ENCODE measurements around the gene ARHGEF3.

Gene ARHGEF3

GRCh38 chr3:56801662-56802377 lies at the start of gene ARHGEF3:
ARHGEF3 (minus strand) TSS chr3:56801949; CDS start chr3:56801798, 151 bp downstream.
- H3K4me3 ChIP-seq: peak within 1 kb of the TSS; percentile 80
- peak; percentile 52; the same call in 1 of the 2 replicates for TF ChIP-seq POLR2AphosphoS5 (IDR thresholded peaks at IDR 0.05; ENCODE audit: borderline replicate concordance, low read depth, low read length)
- no peak for TF ChIP-seq FOXP2 (optimal IDR thresholded peaks at IDR 0.05; ENCODE audit: control extremely low read depth, extremely low read length, insufficient read depth)
- peak within 1 kb of the TSS; percentile 26 for H3K9ac ChIP-seq (ENCODE audit: insufficient read length)
- H3K9me3 ChIP-seq (ENCODE audit: low read depth, low read length): no peaks in the 10 kb centered on the region
- H3K27ac ChIP-seq: no peak within 1 kb of the TSS
- no peaks in the 10 kb centered on the region for H3K36me3 ChIP-seq (ENCODE audit: insufficient read depth, low read length)
- no peak for DNase-seq (ENCODE audit: low read depth, low spot score)

GRCh38 chr3:56849698-56850097 lies 47.9 kb upstream of the ARHGEF3 start:
- H3K9ac ChIP-seq (ENCODE audit: insufficient read length): no peak overlapping the region

GRCh38 chr3:56845505-56845904 lies 43.8 kb upstream of the ARHGEF3 start:
- H3K9ac ChIP-seq (ENCODE audit: insufficient read length): no peak overlapping the region
- no peak for TF ChIP-seq EZH2 (IDR thresholded peaks at IDR 0.05)
- TF ChIP-seq FOXP2 (optimal IDR thresholded peaks at IDR 0.05; ENCODE audit: control extremely low read depth, extremely low read length, insufficient read depth): no peak
- TF ChIP-seq POLR2AphosphoS5 (IDR thresholded peaks at IDR 0.05; ENCODE audit: borderline replicate concordance, low read depth, low read length): no peak
- no peaks in the 10 kb centered on the region for H3K36me3 ChIP-seq (ENCODE audit: insufficient read depth, low read length)
- H3K9me3 ChIP-seq (ENCODE audit: low read depth, low read length): no peaks in the 10 kb centered on the region
- H3K4me3 ChIP-seq: no peak overlapping the region
- no peak for DNase-seq (ENCODE audit: low read depth, low spot score)
- no peak overlapping the region for H3K27ac ChIP-seq

More at GRCh38 chr3:56849698-56850097, 47.9 kb upstream of the ARHGEF3 start:
- DNase-seq (ENCODE audit: low read depth, low spot score): no peak
- Histone ChIP-seq H3K4me3 (no peak overlapping the region), H3K36me3 (ENCODE audit: insufficient read depth, low read length) (no peaks in the 10 kb centered on the region), H3K9me3 (ENCODE audit: low read depth, low read length) (no peaks in the 10 kb centered on the region), H3K27ac (no peak overlapping the region)
- no peak for TF ChIP-seq POLR2AphosphoS5 (IDR thresholded peaks at IDR 0.05; ENCODE audit: borderline replicate concordance, low read depth, low read length)
- no peak for TF ChIP-seq EZH2 (IDR thresholded peaks at IDR 0.05)
- TF ChIP-seq FOXP2 (optimal IDR thresholded peaks at IDR 0.05; ENCODE audit: control extremely low read depth, extremely low read length, insufficient read depth): no peak

GRCh38 chr3:56844536-56844935 lies 42.8 kb upstream of the ARHGEF3 start:
- no peak overlapping the region for H3K27ac ChIP-seq
- no peaks in the 10 kb centered on the region for H3K36me3 ChIP-seq (ENCODE audit: insufficient read depth, low read length)
- H3K9me3 ChIP-seq (ENCODE audit: low read depth, low read length): no peaks in the 10 kb centered on the region
- no peak overlapping the region for H3K9ac ChIP-seq (ENCODE audit: insufficient read length)
- no peak overlapping the region for H3K4me3 ChIP-seq
- DNase-seq (ENCODE audit: low read depth, low spot score): no peak
- TF ChIP-seq EZH2 (IDR thresholded peaks at IDR 0.05) (no peak), POLR2AphosphoS5 (IDR thresholded peaks at IDR 0.05; ENCODE audit: borderline replicate concordance, low read depth, low read length) (no peak), FOXP2 (optimal IDR thresholded peaks at IDR 0.05; ENCODE audit: control extremely low read depth, extremely low read length, insufficient read depth) (no peak)

- Histone ChIP-seq H3K4me3 (no peak overlapping the region), H3K9ac (ENCODE audit: insufficient read length) (no peak overlapping the region), H3K27ac (no peak overlapping the region), H3K9me3 (ENCODE audit: low read depth, low read length) (no peaks in the 10 kb centered on the region), H3K36me3 (ENCODE audit: insufficient read depth, low read length) (no peaks in the 10 kb centered on the region)
- no peak for DNase-seq (ENCODE audit: low read depth, low spot score)
- TF ChIP-seq POLR2AphosphoS5 (IDR thresholded peaks at IDR 0.05; ENCODE audit: borderline replicate concordance, low read depth, low read length): no peak
- no peak for TF ChIP-seq FOXP2 (optimal IDR thresholded peaks at IDR 0.05; ENCODE audit: control extremely low read depth, extremely low read length, insufficient read depth)
- TF ChIP-seq EZH2 (IDR thresholded peaks at IDR 0.05): no peak
Observed at GRCh38 chr3:56839784-56840715, 38.3 kb upstream of the ARHGEF3 start.

GRCh38 chr3:56838448-56838847 lies 36.7 kb upstream of the ARHGEF3 start:
- H3K9me3 ChIP-seq (ENCODE audit: low read depth, low read length): no peaks in the 10 kb centered on the region
- TF ChIP-seq FOXP2 (optimal IDR thresholded peaks at IDR 0.05; ENCODE audit: control extremely low read depth, extremely low read length, insufficient read depth) (no peak), EZH2 (IDR thresholded peaks at IDR 0.05) (no peak), POLR2AphosphoS5 (IDR thresholded peaks at IDR 0.05; ENCODE audit: borderline replicate concordance, low read depth, low read length) (no peak)

GRCh38 chr3:56837196-56837955 lies 35.6 kb upstream of the ARHGEF3 start:
- DNase-seq (ENCODE audit: low read depth, low spot score): no peak
- no peak overlapping the region for H3K9ac ChIP-seq (ENCODE audit: insufficient read length)
- no peak overlapping the region for H3K4me3 ChIP-seq
- no peaks in the 10 kb centered on the region for H3K36me3 ChIP-seq (ENCODE audit: insufficient read depth, low read length)
- TF ChIP-seq FOXP2 (optimal IDR thresholded peaks at IDR 0.05; ENCODE audit: control extremely low read depth, extremely low read length, insufficient read depth): no peak
- TF ChIP-seq EZH2 (IDR thresholded peaks at IDR 0.05): no peak
- no peaks in the 10 kb centered on the region for H3K9me3 ChIP-seq (ENCODE audit: low read depth, low read length)
- no peak overlapping the region for H3K27ac ChIP-seq

More at GRCh38 chr3:56838448-56838847, 36.7 kb upstream of the ARHGEF3 start:
- H3K9ac ChIP-seq (ENCODE audit: insufficient read length): no peak overlapping the region
- H3K4me3 ChIP-seq: no peak overlapping the region
- DNase-seq (ENCODE audit: low read depth, low spot score): no peak
- H3K36me3 ChIP-seq (ENCODE audit: insufficient read depth, low read length): no peaks in the 10 kb centered on the region
- no peak overlapping the region for H3K27ac ChIP-seq

Data from SK-N-MC (cell line).